Cardiac muscle cell (in vitro differentiated cells and primary cell): ENCODE data around the gene RERE. TPM values are rescaled to one million over a fixed set of nuclear protein-coding genes. Genes with fewer than 3 reads are reported as not detected.

Source experiments
- DNase-seq, 2 donors: peaks; one replicate each; pipeline versions ENCODE4 v3.0.0 to v3.0.0-alpha.2; 2010 to 2017; ENCODE audit warnings: low read depth in 1 of 2, low spot score in 1 of 2
- H3K27ac ChIP-seq: fragments of 200-600 bp; sonication (generic); 2 replicates; pipeline ENCODE4 v1.5.1; 2016
- H3K27me3 ChIP-seq: fragments of 200-600 bp; sonication (generic); 2 replicates; pipeline ENCODE4 v1.6.0; 2016; ENCODE audit warnings: control low read depth
- H3K36me3 ChIP-seq: fragments of 200-600 bp; sonication (generic); 2 replicates; pipeline ENCODE4 v1.5.1; 2016; ENCODE audit warnings: control low read depth
- H3K4me1 ChIP-seq: fragments of 200-600 bp; sonication (generic); 2 replicates; pipeline ENCODE4 v1.8.1; 2017; ENCODE audit warnings: low read depth, mild to moderate bottlenecking, mixed run types
- H3K4me3 ChIP-seq: fragments of 200-600 bp; sonication (generic); 2 replicates; pipeline ENCODE4 v1.5.1; 2016; ENCODE audit warnings: mild to moderate bottlenecking
- H3K9me3 ChIP-seq: fragments of 200-600 bp; sonication (generic); 2 replicates; pipeline ENCODE4 v1.5.1; 2017; ENCODE audit warnings: low read depth, mild to moderate bottlenecking, control low read depth
- polyA plus RNA-seq: library from polyadenylated mRNA; unstranded; fragments of >200 nt; fragmentation: Nextera tagmentation; extraction: Ambion mirVana; gene quantifications from 2 replicates; pipeline ENCODE4 v1.2.1, GENCODE V29; 2016
- total RNA-seq: library from RNA; depleted of rRNA; stranded (reverse); fragments of >200 nt; gene quantifications from 2 replicates; pipeline ENCODE4 v1.2.3, GENCODE V29; 2016
- TF ChIP-seq, protein P1 (sequence below): IDR thresholded peaks from 2 replicates; pipeline ENCODE4 v1.5.1; 2012; ENCODE audit warnings: low read depth, mild to moderate bottlenecking, low read length

RERE gene
- total and polyA plus RNA-seq, 2 experiments from 2014 or later, result 72.5 to 81.0 TPM

DNA sequence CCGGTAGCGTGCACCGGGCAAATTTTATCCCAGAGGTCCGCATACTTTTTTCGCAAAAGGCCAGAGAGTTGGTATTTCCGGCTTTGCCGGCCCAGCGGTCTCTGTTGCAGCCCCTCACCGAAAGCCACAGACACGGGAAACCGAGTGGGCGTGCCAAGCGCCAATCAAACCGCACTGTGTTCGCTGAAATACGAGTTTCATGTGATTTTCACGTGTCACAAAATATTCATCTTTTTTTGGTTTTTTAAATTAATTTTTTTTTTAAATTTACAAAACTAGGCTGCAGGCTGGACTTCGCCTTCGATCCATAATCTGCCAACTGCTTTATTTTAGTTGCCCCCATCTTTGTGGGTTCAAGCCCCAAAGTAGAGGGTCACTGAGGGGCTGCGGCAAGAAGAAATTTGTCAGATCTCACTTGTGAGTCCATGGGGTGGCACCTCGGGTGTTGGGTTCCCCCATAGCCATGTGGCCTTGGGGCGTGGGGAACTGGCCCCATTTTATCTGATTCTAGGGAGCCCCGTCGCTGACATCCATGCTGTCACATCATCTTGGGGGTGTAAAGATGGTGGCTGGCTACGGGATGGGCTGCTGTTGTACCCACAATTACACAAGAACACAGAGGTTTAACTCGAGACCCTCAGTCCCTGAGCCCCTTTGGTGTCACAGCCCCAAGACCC lies 478.8 kb downstream of the RERE start:
- Histone ChIP-seq H3K27me3 (no peaks in the 10 kb centered on the region), H3K36me3 (no peaks in the 10 kb centered on the region), H3K4me1 (no peaks in the 10 kb centered on the region), H3K27ac (no peak overlapping the region), H3K9me3 (no peaks in the 10 kb centered on the region), H3K4me3 (no peak overlapping the region)
- no peak for DNase-seq
- TF ChIP-seq, protein P1, sequence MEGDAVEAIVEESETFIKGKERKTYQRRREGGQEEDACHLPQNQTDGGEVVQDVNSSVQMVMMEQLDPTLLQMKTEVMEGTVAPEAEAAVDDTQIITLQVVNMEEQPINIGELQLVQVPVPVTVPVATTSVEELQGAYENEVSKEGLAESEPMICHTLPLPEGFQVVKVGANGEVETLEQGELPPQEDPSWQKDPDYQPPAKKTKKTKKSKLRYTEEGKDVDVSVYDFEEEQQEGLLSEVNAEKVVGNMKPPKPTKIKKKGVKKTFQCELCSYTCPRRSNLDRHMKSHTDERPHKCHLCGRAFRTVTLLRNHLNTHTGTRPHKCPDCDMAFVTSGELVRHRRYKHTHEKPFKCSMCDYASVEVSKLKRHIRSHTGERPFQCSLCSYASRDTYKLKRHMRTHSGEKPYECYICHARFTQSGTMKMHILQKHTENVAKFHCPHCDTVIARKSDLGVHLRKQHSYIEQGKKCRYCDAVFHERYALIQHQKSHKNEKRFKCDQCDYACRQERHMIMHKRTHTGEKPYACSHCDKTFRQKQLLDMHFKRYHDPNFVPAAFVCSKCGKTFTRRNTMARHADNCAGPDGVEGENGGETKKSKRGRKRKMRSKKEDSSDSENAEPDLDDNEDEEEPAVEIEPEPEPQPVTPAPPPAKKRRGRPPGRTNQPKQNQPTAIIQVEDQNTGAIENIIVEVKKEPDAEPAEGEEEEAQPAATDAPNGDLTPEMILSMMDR, result no peak

DNA sequence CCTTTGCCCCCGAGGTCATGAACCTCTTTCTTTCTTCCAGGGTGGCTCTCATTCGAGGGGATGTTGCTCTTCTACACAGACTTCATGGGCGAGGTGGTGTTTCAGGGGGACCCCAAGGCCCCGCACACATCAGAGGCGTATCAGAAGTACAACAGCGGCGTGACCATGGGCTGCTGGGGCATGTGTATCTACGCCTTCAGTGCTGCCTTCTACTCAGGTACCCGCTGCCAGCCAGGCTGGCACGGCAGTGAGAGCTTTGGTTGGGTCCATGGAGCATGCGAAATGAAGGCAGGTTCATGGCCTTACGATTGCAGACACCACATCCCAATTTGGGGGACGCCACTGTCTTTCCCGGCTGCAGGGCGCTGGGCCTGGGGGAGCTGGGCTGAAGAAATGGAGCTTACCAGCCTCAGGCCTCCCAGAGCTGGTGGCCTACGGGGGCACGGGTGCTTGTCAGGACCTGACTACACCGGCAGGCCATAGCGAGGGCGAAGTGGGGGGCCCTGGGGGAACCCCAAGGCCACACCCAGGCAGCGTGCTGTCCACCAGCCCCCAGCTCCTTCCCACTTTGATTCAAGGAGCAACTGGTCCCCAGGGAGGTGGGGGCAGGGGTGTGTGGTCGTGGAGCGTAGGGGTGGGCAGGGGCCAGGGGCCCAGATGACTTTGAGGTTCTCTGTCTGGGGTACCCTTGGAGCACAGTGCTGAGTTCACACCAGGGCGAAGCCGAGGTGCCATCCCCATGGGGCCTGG lies 479.5 kb downstream of the RERE start:
- no peaks in the 10 kb centered on the region for H3K27me3 ChIP-seq
- H3K9me3 ChIP-seq, result no peaks in the 10 kb centered on the region
- no peak overlapping the region for H3K4me3 ChIP-seq
- no peaks in the 10 kb centered on the region for H3K4me1 ChIP-seq
- no peaks in the 10 kb centered on the region for H3K36me3 ChIP-seq
- TF ChIP-seq, protein P1, result no peak
- DNase-seq, result no peak
- no peak overlapping the region for H3K27ac ChIP-seq

DNA sequence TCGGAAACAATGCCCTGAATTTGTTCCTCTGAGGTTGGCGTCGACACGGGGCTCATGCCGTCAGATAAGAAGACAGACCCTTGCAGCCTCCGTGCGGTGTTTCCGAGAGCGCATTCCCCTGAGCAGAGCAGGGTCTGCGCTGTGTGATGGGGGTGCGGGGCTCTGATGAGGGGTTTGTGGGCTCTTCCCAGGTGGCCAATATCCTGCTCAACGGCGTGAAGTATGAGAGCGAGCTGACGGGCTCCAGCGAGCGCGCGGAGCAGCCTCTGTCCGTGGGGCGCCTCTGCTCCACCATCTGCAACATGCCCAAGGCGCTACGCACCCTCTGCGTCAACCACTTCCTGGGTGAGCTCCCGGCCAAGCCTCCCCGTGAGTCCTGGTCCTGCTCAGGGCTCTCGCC lies 482.2 kb downstream of the RERE start:
- DNase-seq, result no peak
- no peaks in the 10 kb centered on the region for H3K27me3 ChIP-seq
- TF ChIP-seq, protein P1, result no peak
- no peak overlapping the region for H3K4me3 ChIP-seq
- H3K36me3 ChIP-seq, result no peaks in the 10 kb centered on the region
- H3K27ac ChIP-seq, result no peak overlapping the region
- no peaks in the 10 kb centered on the region for H3K9me3 ChIP-seq
- H3K4me1 ChIP-seq, result no peaks in the 10 kb centered on the region

DNA sequence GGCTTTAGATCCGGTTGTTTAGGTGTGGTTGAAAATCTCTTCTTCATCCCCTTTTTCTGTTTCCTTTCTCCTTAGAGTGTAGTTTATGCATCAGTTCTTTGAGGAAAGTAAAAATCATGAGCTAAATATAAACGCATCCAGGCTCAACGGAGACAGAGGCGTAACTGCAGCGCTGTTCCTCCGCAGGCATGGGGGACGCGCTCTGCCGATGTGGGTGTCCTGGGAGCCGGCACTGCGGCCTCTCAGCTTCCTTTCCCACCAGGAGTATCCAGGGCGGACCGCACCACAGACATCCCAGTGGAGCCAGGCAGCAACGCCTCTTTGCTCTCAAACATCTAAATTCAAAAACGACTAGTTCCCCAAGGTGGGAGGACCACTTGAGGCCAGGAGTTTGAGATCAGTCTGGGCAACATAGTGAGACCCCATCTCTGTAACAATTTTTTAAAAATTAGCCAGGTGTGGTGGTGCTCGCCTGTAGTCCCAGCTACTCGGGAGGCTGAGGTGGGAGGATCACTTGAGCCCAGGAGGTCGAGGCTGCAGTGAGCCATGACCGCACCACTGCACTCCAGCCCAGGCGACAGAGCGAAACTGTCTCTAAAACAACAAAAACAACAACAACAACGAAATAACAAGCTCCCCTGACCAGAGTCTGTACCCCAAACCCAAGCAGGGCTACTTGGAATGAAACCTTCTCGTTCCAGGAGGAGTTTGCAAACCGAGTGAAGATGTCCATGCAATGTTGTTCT lies 483.2 kb downstream of the RERE start:
- Histone ChIP-seq H3K4me3 (no peak overlapping the region), H3K9me3 (no peaks in the 10 kb centered on the region), H3K36me3 (no peaks in the 10 kb centered on the region), H3K27me3 (no peaks in the 10 kb centered on the region), H3K4me1 (no peaks in the 10 kb centered on the region), H3K27ac (no peak overlapping the region)
- TF ChIP-seq, protein P1, result no peak
- DNase-seq, result no peak

DNA sequence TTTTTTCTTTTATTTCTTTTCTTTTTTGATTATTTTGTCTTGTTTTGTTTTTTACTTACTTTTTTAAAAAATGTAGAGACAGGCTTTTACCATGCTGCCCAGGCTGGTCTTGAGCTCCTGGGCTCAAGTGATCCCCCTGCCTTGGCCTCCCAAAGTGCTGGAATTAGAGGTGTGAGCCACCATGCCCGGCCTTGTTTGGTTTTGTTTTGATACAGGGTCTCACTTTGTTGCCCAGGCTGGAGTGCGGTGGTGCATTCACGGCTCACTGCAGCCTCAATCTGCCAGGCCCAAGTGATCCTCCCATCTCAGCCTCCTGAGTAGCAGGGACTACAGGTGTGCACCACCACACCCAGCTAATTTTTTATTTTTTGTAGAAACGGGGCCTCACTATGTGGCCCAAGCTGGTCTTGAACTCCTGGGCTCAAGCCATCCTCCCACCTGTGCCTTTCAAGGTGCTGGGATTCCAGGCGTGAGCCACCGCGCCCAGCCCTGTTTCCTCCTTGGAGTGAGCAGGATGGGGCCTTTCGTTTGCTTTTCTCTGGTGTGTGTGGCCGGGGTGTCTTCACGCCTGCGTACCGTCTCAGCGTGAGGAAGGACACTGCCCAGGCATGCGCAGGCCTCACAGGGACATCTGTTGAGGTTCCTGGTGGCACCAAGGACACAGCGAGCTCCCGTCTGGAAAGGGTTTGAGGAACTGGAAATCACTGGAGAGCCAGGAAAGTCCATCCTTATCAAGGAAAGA lies 484.0 kb downstream of the RERE start:
- Histone ChIP-seq H3K36me3 (no peaks in the 10 kb centered on the region), H3K4me3 (no peak overlapping the region), H3K4me1 (no peaks in the 10 kb centered on the region), H3K27me3 (no peaks in the 10 kb centered on the region), H3K9me3 (no peaks in the 10 kb centered on the region), H3K27ac (no peak overlapping the region)
- TF ChIP-seq, protein P1, result no peak
- DNase-seq, result no peak
